T follicular helper cell (primary cell): ENCODE measurements around the gene TXNDC11.

Experiments used
- DNase-seq: peaks from one replicate; pipeline ENCODE4 v3.0.0-alpha.2; 2020; ENCODE audit warnings: low read depth

The TXNDC11 gene

GRCh38 chr16:11689031-11689840, 53.4 kb downstream of the TXNDC11 start:
- DNase-seq, result no peak

GRCh38 chr16:11688520-11688886, 54.2 kb downstream of the TXNDC11 start:
- no peak for DNase-seq

GRCh38 chr16:11687601-11688519, 54.8 kb downstream of the TXNDC11 start:
- DNase-seq, result no peak

GRCh38 chr16:11686713-11687380, 55.8 kb downstream of the TXNDC11 start:
- DNase-seq, result no peak

- DNase-seq, result no peak
These were observed 56.6 kb downstream of the TXNDC11 start for GRCh38 chr16:11685844-11686618.

GRCh38 chr16:11684231-11685025, 58.2 kb downstream of the TXNDC11 start:
- DNase-seq, result no peak

GRCh38 chr16:11683145-11683544, 59.5 kb downstream of the TXNDC11 start:
- no peak for DNase-seq

- no peak for DNase-seq
These were observed 60.0 kb downstream of the TXNDC11 start for GRCh38 chr16:11682655-11683096.

- DNase-seq, result no peak
These were observed 60.5 kb downstream of the TXNDC11 start for GRCh38 chr16:11681976-11682654.

- DNase-seq, result no peak
These were observed 61.1 kb downstream of the TXNDC11 start for GRCh38 chr16:11681556-11681955.

- no peak for DNase-seq
These were observed 62.4 kb downstream of the TXNDC11 start for GRCh38 chr16:11679941-11680911.

- no peak for DNase-seq
These were observed 63.4 kb downstream of the TXNDC11 start for GRCh38 chr16:11679250-11679649.

GRCh38 chr16:11677959-11678881, 64.4 kb downstream of the TXNDC11 start:
- no peak for DNase-seq

GRCh38 chr16:11677451-11677951, 65.2 kb downstream of the TXNDC11 start:
- DNase-seq, result no peak

- no peak for DNase-seq
These were observed 65.9 kb downstream of the TXNDC11 start for GRCh38 chr16:11676799-11677198.

GRCh38 chr16:11675561-11676511, 66.8 kb downstream of the TXNDC11 start:
- no peak for DNase-seq
